ENCODE measurements around the gene C19orf25. TPM values are rescaled to one million over a fixed set of nuclear protein-coding genes. Genes with fewer than 3 reads are reported as not detected.

C19orf25 gene
- total RNA-seq, 1 donor: 30.0 TPM

DNA sequence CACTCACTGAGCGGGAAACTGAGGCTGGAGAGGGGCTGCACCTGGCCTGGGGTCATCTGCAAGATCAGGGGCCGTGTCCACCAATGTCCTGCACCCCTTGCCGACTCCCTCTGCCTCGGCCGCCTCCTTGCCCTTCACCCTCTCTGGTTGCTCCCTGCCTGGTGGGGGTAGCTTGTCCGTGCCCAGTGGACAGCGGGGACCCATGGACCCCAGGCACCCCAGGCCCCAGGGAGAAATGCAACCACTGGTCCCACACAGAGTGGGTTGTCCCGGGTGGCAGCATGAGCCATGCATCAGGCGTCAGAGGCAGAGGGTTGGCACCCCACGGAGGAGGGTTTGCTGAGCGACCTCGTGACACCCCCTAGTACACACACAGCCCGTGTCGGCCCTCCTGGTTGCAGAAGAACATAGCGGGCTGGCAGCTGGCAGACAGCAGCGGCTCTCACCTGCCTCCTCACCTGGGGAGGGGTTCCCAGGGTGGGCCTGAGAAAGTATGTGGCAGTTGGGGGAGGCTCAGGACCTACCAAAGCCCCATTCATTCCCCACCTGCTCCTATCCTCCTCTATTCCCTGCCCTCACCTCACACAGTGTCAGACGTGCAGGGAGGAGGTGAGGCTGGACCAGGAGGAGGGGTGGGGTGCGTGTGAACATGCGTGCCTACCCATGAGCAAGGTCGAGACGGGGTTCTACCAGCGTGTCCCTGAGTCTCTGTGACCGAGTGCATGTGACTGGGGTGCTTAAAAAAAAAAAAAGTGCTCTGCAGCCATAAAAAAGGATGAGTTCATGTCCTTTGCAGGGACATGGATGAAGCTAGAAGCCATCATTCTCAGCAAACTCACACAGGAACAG, 25.1 kb upstream of the C19orf25 start:
- H4K20me1 ChIP-seq (ENCODE audit: insufficient read depth, low read length): no peaks in the 10 kb centered on the region
- H3K4me1 ChIP-seq (ENCODE audit: insufficient read depth, low read length): no peaks in the 10 kb centered on the region
- peaks cover 19% of the 10 kb centered on the region for H3K27me3 ChIP-seq (ENCODE audit: insufficient read depth, low read length)
- H3K79me2 ChIP-seq (ENCODE audit: insufficient read depth, low read length): no peaks in the 10 kb centered on the region
- peaks cover 6% of the 10 kb centered on the region for H3K9me3 ChIP-seq (ENCODE audit: low read depth, low read length)
- H3K36me3 ChIP-seq (ENCODE audit: insufficient read depth, low read length): no peaks in the 10 kb centered on the region
- no peak for DNase-seq (ENCODE audit: insufficient read length, low spot score, missing footprints)
- H2AFZ ChIP-seq (ENCODE audit: low read length): no peak overlapping the region
- TF ChIP-seq, protein P1, sequence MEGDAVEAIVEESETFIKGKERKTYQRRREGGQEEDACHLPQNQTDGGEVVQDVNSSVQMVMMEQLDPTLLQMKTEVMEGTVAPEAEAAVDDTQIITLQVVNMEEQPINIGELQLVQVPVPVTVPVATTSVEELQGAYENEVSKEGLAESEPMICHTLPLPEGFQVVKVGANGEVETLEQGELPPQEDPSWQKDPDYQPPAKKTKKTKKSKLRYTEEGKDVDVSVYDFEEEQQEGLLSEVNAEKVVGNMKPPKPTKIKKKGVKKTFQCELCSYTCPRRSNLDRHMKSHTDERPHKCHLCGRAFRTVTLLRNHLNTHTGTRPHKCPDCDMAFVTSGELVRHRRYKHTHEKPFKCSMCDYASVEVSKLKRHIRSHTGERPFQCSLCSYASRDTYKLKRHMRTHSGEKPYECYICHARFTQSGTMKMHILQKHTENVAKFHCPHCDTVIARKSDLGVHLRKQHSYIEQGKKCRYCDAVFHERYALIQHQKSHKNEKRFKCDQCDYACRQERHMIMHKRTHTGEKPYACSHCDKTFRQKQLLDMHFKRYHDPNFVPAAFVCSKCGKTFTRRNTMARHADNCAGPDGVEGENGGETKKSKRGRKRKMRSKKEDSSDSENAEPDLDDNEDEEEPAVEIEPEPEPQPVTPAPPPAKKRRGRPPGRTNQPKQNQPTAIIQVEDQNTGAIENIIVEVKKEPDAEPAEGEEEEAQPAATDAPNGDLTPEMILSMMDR (IDR thresholded peaks at IDR 0.05; ENCODE audit: extremely low read depth, low read depth, low read length): no peak
- H3K27ac ChIP-seq (ENCODE audit: low read depth, low read length): no peak overlapping the region
- no peak overlapping the region for H3K4me2 ChIP-seq (ENCODE audit: insufficient read depth, low read length)
- H3K4me3 ChIP-seq (ENCODE audit: insufficient read depth, low read length): no peak overlapping the region

DNA sequence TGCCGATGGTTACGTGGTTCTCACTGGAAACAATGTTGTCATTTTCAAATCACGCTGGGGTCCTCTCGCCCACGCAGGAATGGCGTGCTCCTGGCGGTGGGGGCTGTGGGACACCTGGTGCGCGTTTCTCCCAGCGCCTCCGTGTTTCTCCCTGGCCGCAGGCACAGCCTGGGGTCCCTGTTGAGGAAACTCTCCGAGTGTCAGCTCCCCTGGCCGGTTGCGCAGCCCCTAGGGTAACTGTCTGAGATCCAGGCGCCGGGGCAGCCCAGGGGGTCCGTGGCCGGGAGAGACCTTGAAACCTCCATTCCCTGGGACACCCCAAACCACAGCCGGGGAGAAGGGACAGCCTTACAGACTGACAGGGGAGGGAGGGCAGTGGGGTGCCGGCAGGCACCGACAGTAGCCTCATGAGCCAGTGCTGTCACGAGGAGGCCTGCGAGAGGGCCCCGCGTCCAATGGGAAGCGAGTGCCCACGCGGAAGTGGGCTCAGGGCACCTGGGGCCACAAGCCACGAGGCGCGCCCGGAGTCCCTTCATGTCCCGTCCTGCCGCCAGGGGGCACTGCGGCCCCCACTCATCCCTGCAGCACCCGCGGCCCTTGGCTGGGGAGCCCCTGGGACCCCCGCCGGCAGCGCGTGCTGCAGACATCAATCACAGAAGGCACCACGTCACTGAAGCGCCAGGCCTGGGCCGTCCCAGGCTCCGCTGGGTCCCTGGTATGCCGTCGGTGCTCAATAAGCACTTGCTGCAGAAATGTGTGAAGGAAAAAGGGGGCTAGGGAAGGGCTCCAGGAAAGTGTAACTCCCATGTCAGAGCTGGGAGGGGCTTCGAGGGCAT, 24.3 kb upstream of the C19orf25 start:
- H3K4me1 ChIP-seq (ENCODE audit: insufficient read depth, low read length): no peaks in the 10 kb centered on the region
- peaks cover 19% of the 10 kb centered on the region for H3K27me3 ChIP-seq (ENCODE audit: insufficient read depth, low read length)
- TF ChIP-seq, protein P1 (IDR thresholded peaks at IDR 0.05; ENCODE audit: extremely low read depth, low read depth, low read length): peak; percentile 52
- DNase-seq (ENCODE audit: insufficient read length, low spot score, missing footprints): no peak
- H3K4me3 ChIP-seq (ENCODE audit: insufficient read depth, low read length): no peak overlapping the region
- no peak overlapping the region for H2AFZ ChIP-seq (ENCODE audit: low read length)
- H3K4me2 ChIP-seq (ENCODE audit: insufficient read depth, low read length): no peak overlapping the region
- H3K79me2 ChIP-seq (ENCODE audit: insufficient read depth, low read length): no peaks in the 10 kb centered on the region
- peaks cover 2% of the 10 kb centered on the region for H3K9me3 ChIP-seq (ENCODE audit: low read depth, low read length)
- H3K36me3 ChIP-seq (ENCODE audit: insufficient read depth, low read length): no peaks in the 10 kb centered on the region
- H3K27ac ChIP-seq (ENCODE audit: low read depth, low read length): no peak overlapping the region
- no peaks in the 10 kb centered on the region for H4K20me1 ChIP-seq (ENCODE audit: insufficient read depth, low read length)

DNA sequence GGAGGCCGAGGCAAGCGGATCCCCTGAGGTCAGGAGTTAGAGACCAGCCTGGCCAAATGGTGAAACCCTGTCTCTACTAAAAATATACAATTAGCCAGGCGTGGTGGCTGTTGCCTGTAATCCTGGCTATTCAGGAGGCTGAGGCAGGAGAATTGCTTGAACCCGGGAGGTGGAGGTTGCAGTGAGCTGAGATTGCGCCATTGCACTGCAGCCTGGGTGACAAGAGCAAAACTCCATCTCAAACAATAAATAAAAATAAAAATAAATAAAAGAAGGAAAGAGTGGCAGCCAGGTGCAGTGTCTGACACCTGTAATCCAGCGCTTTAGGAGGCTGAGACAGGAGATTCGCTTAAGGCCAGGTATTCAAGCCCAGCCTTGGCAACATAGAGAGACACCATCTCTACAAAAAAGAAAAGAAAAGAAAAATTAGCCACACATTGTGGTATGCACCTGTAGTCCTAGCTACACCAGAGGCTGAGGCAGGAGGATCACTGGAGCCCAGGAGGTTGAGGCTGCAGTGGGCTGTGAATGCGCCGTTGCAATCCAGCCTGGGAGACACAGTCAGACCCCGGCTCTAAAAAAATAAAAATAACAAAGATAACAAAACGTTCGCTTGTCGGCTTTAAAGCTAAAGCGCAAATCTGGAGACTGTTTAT, 23.5 kb upstream of the C19orf25 start:
- Histone ChIP-seq H3K4me3 (ENCODE audit: insufficient read depth, low read length) (no peak overlapping the region), H3K4me2 (ENCODE audit: insufficient read depth, low read length) (no peak overlapping the region), H3K79me2 (ENCODE audit: insufficient read depth, low read length) (no peaks in the 10 kb centered on the region), H3K9me3 (ENCODE audit: low read depth, low read length) (peaks cover 2% of the 10 kb centered on the region), H3K27me3 (ENCODE audit: insufficient read depth, low read length) (peaks cover 21% of the 10 kb centered on the region), H3K36me3 (ENCODE audit: insufficient read depth, low read length) (no peaks in the 10 kb centered on the region), H2AFZ (ENCODE audit: low read length) (no peak overlapping the region), H3K4me1 (ENCODE audit: insufficient read depth, low read length) (no peaks in the 10 kb centered on the region), H4K20me1 (ENCODE audit: insufficient read depth, low read length) (no peaks in the 10 kb centered on the region), H3K27ac (ENCODE audit: low read depth, low read length) (no peak overlapping the region)
- no peak for DNase-seq (ENCODE audit: insufficient read length, low spot score, missing footprints)
- TF ChIP-seq, protein P1 (IDR thresholded peaks at IDR 0.05; ENCODE audit: extremely low read depth, low read depth, low read length): no peak
